ENCODE measurements around the gene CACNA1E.
"Not testable (repeated sequence)": the region's sequence is repeated elsewhere in the genome, so short reads cannot be mapped to it uniquely, and the experiment has no call there.

CACNA1E gene

GRCh38 chr1:181832173-181832880 is 349.0 kb downstream of the CACNA1E start:
- not testable (repeated sequence) for DNase-seq; H3K4me1 Mint-ChIP-seq (ENCODE audit: low read depth); H3K36me3 Mint-ChIP-seq (ENCODE audit: low read depth); H3K4me3 Mint-ChIP-seq; H3K27me3 Mint-ChIP-seq; H3K27ac Mint-ChIP-seq
- H3K9me3 Mint-ChIP-seq = peaks cover 14% of the 10 kb centered on the region

- DNase-seq = no peak
- Mint-ChIP-seq H3K4me3 (no peak overlapping the region), H3K27ac (no peak overlapping the region), H3K4me1 (ENCODE audit: low read depth) (no peaks in the 10 kb centered on the region), H3K27me3 (peaks cover 37% of the 10 kb centered on the region), H3K36me3 (ENCODE audit: low read depth) (no peaks in the 10 kb centered on the region), H3K9me3 (no peaks in the 10 kb centered on the region)
Measured at GRCh38 chr1:181846001-181846645, 362.8 kb downstream of the CACNA1E start.

- no peak overlapping the region for H3K4me3 Mint-ChIP-seq
- H3K36me3 Mint-ChIP-seq (ENCODE audit: low read depth) = no peaks in the 10 kb centered on the region
- no peak overlapping the region for H3K27ac Mint-ChIP-seq
- DNase-seq = no peak
- no peaks in the 10 kb centered on the region for H3K4me1 Mint-ChIP-seq (ENCODE audit: low read depth)
- H3K9me3 Mint-ChIP-seq = no peaks in the 10 kb centered on the region
- peaks cover 36% of the 10 kb centered on the region for H3K27me3 Mint-ChIP-seq
Measured at GRCh38 chr1:181846681-181847080, 363.4 kb downstream of the CACNA1E start.

- Mint-ChIP-seq H3K27ac (no peak overlapping the region), H3K36me3 (ENCODE audit: low read depth) (no peaks in the 10 kb centered on the region), H3K27me3 (peaks cover 33% of the 10 kb centered on the region), H3K4me3 (no peak overlapping the region), H3K4me1 (ENCODE audit: low read depth) (no peaks in the 10 kb centered on the region), H3K9me3 (peaks cover 10% of the 10 kb centered on the region)
- no peak for DNase-seq
Measured at GRCh38 chr1:181849071-181849470, 365.8 kb downstream of the CACNA1E start.

GRCh38 chr1:181854212-181854611 is 370.9 kb downstream of the CACNA1E start:
- not testable (repeated sequence) for H3K27ac Mint-ChIP-seq; DNase-seq; H3K4me1 Mint-ChIP-seq (ENCODE audit: low read depth); H3K4me3 Mint-ChIP-seq; H3K36me3 Mint-ChIP-seq (ENCODE audit: low read depth)
- peaks cover 11% of the 10 kb centered on the region for H3K9me3 Mint-ChIP-seq
- peaks cover 13% of the 10 kb centered on the region for H3K27me3 Mint-ChIP-seq

DNA sequence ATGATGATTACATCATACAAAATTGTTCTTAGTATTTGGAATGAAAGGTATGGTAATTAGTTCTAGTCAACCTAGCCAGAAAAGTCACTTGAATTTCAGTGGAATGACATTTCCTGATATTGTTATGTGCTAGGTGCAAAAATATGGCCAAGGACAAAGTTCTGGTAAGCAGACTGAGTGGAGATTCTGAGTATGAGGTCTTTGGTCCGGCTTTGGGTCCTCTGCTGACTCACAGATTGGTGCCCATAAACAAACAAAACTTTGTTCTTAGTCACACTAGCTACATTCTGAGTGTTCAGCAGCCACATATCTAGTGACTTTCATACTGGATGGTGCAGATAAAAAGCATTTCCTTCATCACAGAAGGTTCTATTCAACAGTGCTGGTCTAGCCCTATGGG is 372.1 kb downstream of the CACNA1E start:
- Mint-ChIP-seq H3K4me1 (ENCODE audit: low read depth) (no peaks in the 10 kb centered on the region), H3K27me3 (peaks cover 5% of the 10 kb centered on the region), H3K9me3 (peaks cover 11% of the 10 kb centered on the region), H3K36me3 (ENCODE audit: low read depth) (no peaks in the 10 kb centered on the region), H3K27ac (no peak overlapping the region), H3K4me3 (no peak overlapping the region)
- no peak for DNase-seq
